Activated naive CD4-positive, alpha-beta T cell treated with anti-CD3 and anti-CD28 coated beads, Interleukin-2, amount 50 U/mL, for 16 hours (primary cell): ENCODE measurements around the gene P3H4.
"Not testable (repeated sequence)": the region's sequence is repeated elsewhere in the genome, so short reads cannot be mapped to it uniquely, and the experiment has no call there.

Source experiments
- DNase-seq: peaks from one replicate; pipeline ENCODE4 v3.0.0-alpha.2; 2020

P3H4 gene

DNA sequence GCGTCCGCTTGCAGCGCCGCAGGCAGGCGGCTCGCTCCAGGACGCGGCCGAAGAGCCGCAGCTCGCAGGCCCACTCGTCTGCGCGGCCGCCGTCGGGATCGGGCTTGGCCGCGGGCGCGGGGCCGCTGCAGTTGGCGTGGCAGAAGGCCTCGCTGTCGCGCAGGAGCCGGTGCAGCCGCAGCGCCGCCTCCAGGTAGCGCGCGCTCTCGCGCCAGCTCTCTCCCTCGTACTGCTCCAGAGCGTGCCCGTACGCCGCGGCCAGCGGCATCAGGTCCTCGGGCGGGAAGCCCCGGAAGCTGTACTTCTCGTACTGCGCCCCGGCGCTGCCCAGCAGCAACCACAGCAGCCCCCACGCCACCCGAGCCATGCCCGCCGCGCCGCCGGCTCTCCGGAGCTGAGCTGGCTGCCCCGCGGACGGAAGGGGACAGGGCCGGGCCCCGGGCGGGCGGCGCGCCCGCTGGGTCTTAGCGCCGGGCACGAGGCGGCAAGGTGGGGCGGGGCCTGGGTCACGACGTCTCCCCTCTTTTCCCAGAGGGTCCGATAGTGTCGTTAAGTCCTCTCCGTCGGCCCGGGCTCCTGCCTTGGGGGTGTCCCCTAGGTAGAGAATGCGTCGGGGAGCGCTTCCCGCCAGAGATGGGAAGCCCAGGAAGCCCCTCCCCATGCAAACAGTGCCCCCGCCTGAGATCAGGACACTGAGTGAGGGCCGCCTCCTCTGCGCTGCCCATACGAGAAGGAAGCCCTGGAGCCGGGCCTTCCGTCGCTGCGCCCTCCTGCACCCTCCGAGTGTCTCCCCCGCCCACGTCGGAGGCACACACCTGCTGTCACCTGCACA lies at the start of gene P3H4:
Gene P3H4 (minus strand): TSS at position 401 of the 832 bp plus-strand sequence. CDS start 34 bp downstream, at position 367.
- DNase-seq: peak; percentile 78

DNA sequence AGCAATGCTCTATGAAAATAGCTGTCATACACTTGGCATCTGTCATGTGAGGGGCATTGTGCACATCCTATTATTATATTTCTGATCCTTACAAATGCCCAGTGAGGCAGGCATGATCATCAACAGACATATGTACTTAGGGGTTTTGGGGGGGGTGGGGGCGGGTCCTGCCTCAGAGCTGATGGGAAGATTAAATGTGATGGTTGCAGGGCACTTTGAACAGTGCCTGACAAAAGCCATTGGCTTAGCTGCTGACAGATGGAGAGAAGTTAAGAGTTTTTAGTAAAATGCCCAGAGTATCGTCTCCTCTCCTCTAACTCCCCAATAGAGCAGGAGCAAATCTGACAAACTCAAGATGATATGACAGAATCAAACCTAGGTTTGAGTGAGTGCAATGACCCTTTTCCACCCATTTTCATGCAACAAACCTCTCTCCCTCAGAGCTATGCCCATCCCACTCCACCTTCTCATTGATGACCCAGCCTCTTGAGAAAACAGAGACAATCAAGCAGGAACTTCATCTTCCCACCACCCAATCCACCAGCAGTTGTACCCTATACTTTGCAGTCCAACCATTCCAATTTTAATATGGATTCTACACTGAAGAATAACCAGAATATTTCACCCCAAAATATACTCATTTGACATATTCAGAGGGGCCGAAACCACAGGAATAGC lies 48.6 kb upstream of the P3H4 start:
- no peak for DNase-seq

- DNase-seq: not testable (repeated sequence)
Observed at GRCh38 chr17:41851382-41851781, 39.6 kb upstream of the P3H4 start.

- DNase-seq: no peak
Observed at GRCh38 chr17:41849251-41849990, 37.7 kb upstream of the P3H4 start.

DNA sequence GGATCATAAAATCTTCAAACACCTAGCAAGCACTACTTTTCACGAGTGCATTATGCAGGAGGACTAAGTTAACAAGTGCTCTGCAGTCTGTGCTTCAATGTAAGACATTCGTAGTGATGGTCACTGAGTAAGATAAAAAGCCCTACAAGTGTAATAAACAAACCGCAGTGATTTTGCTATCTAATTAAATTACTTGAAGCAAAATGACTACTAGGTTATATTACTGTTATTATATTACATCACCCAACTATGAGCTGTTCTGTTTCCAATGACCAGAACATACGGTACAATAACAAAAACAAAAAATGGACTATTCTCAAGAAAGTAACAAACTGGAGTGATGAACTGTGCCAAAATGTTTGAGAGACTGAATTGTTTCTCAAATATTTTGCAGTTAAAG lies 37.0 kb upstream of the P3H4 start:
- no peak for DNase-seq

- no peak for DNase-seq
Observed at GRCh38 chr17:41844971-41845370, 33.2 kb upstream of the P3H4 start.

DNA sequence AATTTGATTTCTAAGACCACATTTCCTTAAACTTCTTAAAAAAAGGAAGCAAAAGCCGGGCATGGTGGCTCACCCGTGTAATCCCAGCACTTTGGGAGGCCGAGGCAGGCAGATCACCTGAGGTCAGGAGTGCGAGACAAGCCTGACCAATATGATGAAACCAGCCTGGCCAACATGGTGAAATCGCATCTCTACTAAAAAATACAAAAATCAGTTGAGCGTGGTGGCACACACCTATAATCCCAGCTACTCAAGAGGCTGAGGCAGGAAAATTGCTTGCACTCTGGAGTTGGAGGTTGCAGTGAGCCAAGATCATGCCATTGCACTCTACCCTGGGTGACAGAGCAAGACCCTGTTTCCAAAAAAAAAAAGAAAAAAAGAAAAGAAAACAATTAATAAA lies 29.0 kb upstream of the P3H4 start:
- not testable (repeated sequence) for DNase-seq

DNA sequence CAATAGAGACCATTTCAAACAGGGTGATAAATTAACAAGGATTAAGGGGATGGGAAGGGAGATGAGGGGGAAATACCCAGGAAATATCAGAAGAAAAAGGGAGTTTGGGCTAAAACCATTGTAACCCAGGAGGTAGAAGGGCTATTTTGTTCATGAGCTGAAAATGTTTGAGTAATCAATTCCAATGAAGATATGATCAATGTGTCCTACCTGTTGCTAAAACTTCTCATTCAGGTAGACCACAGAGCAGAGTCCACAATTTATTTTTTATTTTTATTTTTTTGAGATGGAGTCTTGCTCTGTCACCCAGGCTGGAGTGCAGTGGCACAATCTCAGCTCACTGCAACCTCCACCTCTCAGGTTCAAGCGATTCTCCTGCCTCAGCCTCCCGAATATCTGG lies 27.7 kb upstream of the P3H4 start:
- not testable (repeated sequence) for DNase-seq

GRCh38 chr17:41837761-41838538 lies 26.2 kb upstream of the P3H4 start, which contains the start of gene KLHL10:
TSS of gene KLHL10 (plus strand) at chr17:41837825. CDS start at chr17:41837933, 108 bp downstream.
- DNase-seq: no peak

DNA sequence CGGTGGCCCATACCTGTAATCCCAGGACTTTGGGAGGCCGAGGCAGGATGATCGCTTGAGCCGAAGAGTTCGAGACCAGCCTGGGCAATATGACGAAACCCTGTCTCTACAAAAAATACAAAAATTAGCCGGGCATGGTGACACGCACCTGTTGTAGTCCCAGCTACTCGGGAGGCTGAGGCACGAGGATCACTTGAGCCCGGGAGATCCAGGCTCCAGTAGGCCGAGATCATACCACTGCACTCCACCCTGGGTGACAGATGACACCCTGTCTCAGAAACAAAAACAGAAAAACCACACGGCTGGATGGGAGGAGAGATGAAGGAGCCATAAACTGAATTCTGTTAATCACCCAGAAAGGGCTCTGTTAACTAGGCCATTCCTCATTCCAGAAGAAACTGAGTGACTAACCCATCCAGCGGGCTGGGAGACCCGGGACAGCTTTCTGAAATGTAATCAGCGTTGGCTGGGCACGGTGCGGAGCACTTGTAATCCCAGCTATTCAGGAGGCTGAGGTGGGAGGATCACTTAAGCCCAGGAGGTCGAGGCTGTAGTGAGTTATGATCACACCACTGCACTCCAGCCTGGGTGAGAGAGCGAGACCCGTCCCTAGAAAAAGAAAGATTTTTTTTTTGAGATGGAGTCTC lies 24.9 kb upstream of the P3H4 start:
- no peak for DNase-seq

DNA sequence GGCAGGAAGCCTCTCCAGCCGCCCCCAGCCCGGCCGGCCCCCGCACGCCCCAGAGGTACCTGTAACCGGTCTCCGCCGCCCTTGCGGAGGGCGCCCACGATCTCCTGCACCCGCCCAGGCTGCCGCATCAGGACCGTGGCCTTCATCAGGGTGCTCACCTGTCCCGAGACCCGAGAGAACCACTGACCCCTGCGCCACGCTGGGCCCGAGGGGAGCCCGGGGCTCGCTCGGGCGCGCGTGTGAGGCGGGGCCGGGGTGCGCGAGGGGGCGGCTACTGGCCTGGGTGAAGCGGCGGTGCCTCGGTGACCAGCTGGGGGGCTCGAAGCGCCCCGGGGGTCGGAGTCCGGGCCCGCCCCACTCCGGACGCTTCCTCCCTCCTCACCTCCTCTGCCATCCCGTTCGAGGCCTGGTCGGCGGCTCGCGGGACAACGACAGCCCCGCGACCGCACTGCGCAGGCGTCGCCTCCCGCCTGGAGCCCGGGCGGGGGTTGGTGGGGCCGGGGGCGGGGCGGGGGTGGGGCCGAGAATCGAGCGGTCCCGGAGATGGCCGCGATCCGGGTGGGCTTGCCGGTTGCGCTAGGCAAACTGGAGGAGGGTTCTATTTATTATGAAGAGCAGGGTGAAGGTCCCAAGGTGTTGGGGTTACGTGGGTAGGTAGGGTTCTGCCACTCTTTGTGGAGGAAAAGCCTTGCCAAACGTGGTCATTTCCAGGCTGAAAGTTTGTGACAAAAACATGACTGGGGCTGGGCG lies 24.2 kb upstream of the P3H4 start, which contains the start of gene NT5C3B:
Gene NT5C3B (minus strand): TSS at position 433 of the 750 bp plus-strand sequence. CDS start 39 bp downstream, at position 394.
- DNase-seq: peak; percentile 59

DNA sequence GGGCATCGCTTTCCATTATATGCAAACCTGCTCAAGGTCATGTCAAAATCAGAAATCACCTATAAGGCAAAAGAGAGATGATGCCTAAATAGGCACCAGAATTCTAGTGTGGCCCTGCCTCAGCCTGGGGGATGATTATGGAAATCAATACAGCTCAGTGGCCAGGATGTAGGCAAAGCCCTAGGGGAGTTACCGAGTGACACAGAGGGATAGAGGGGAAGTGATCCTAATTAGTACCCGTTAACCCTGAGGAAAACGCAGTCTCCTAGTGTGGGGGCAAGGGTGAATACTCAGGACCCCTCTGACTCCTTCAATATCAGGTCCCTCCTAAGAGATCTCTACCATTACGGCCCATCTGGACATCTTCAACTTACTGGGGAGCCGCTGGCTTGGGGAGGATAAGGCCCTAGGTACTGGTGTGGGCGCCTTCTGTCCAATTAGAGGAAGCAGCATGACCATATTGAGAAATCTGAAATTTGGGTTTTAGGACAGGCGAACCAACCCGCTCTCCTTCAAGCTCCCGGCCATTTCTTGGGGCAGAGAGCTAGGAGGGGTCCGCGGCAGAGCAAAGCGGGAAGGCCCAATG lies 23.6 kb upstream of the P3H4 start:
- DNase-seq: no peak

DNA sequence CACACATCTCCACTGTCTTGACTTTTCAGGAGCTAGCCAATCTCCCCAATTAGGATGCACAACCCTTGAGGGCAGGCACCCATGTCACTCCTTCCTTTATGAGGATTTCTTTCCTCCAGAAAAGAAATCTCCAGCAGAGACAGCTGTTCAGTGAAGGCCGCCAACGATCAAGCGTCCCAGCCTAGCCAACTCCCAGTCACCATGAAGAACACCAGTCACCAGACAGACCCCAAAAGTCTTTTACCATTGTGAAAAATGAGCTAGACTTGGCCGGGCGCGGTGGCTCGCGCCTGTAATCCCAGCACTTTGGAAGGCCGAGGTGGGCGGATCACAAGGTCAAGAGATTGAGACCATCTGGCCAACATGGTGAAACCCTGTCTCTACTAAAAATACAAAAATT lies 18.2 kb upstream of the P3H4 start:
- DNase-seq: not testable (repeated sequence)

- no peak for DNase-seq
Observed at GRCh38 chr17:41825175-41825845, 13.6 kb upstream of the P3H4 start.

DNA sequence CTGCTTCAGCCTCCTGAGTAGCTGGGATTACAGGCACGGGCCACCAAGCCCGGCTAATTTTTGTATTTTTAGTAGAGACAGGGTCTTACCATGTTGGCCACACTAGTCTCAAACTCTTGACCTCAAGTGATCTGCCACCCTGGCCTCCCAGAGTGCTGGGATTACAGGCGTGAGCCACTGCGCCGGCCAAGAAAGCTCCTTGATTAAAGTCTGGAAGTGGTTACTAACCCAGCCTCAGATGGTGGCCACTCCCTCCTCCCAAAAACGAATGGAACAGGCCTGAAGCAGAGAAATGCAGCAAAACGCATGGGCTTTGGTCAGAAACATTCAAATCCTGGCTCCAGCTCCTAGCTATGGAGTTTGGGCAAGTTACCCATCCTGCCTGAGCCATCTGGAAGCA lies 12.3 kb upstream of the P3H4 start:
- DNase-seq: no peak

DNA sequence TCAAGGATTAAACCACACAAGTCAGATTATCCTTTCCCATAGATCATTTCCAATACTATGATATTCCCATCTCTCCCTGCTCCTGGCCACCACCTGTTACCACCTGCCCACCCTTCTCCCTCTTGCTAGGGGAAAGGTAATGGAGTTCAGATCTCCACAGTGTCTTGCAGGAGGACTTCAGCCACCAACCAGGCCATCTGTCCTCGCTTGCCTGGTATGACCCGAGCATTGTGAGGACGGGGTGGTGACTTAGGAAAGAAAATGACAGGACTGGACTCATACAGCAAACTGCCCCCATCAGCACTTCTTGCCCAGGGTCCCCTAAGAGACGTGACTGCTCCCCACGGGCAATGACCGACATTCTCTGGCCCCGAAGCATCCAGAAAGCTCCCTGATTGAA lies 11.8 kb upstream of the P3H4 start:
- no peak for DNase-seq

DNA sequence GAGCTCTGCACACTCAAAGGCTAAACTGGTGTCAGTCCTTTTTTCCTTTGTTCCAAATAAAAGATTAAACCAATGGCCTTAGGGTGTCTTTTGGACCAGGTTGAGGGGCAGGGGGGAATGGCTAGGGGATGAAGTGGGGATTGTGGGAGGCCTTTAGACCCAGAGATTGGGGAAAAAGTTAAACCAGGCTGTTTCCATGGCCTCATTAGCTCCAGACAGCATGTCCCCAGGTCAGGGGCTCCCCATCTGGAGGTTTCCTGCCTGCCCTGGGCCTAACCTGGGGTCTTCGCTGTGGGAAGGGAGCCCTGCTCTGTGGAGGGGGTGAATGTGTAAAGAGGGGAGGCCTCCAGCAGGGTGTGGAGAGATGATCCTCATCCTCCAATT lies 11.4 kb upstream of the P3H4 start:
- no peak for DNase-seq

DNA sequence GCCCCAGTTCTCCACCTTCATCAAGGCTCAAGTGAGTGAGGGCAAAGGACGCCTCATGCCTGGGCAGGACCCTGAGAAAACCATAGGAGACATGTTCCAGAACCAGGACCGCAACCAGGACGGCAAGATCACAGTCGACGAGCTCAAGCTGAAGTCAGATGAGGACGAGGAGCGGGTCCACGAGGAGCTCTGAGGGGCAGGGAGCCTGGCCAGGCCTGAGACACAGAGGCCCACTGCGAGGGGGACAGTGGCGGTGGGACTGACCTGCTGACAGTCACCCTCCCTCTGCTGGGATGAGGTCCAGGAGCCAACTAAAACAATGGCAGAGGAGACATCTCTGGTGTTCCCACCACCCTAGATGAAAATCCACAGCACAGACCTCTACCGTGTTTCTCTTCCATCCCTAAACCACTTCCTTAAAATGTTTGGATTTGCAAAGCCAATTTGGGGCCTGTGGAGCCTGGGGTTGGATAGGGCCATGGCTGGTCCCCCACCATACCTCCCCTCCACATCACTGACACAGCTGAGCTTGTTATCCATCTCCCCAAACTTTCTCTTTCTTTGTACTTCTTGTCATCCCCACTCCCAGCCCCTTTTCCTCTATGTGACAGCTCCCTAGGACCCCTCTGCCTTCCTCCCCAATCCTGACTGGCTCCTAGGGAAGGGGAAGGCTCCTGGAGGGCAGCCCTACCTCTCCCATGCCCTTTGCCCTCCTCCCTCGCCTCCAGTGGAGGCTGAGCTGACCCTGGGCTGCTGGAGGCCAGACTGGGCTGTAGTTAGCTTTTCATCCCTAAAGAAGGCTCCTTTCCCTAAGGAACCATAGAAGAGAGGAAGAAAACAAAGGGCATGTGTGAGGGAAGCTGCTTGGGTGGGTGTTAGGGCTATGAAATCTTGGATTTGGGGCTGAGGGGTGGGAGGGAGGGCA lies 10.7 kb upstream of the P3H4 start:
- no peak for DNase-seq

DNA sequence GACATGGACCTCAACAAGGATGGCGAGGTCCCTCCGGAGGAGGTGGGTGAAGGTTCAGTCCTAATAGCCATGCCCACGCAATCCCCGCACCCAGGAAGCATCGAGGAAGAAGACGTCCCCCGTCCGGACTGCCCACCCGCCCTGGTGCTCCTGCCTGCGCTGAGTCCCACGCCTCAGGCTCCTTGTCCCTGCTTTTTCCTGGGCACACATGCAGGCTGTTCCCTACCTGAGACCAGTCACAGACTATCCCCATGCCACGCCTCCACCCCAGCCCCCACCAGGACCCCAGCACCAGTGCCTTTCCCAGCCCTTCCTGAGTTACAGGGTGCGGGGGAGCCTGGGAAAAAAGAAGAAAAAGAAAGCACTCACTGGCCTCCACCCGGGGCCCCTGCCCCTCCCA lies 10.0 kb upstream of the P3H4 start:
- no peak for DNase-seq
